ENCODE data around the gene AGBL1. TPM values are rescaled to one million over a fixed set of nuclear protein-coding genes. Genes with fewer than 3 reads are reported as not detected.

AGBL1 gene
- total RNA-seq, 1 experiment from 2014 or later, result not detected

DNA sequence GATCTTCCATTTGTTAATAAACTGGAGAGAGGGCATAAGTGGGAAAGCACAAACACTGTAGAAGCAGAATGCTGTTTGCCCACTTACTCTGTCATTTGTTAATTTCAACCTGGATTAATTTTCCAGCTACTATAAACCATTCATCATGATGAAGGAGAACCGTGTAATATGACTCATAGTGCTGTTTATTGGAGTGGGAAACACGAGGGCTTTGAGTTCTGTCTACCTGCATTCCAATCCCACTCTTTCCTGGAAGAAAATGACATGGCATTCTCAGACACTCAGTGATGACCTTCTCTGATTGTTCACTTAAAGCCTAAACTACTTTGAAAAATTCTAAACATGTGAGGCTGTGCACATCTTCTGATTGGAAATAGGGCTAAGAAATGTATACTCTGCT is 826.7 kb downstream of the AGBL1 start:
- peaks cover 4% of the 10 kb centered on the region; the same call in 1 of the 2 replicates for H3K4me1 ChIP-seq (ENCODE audit: insufficient read depth, low read length)
- H3K14ac ChIP-seq (ENCODE audit: insufficient read depth, low read length), result no peak overlapping the region
- no peaks in the 10 kb centered on the region for H3K36me3 Mint-ChIP-seq (ENCODE audit: insufficient read depth in 1 of 3, low read depth in 3 of 3)
- H3K9me3 Mint-ChIP-seq, result no peaks in the 10 kb centered on the region
- TF ChIP-seq, protein P1, sequence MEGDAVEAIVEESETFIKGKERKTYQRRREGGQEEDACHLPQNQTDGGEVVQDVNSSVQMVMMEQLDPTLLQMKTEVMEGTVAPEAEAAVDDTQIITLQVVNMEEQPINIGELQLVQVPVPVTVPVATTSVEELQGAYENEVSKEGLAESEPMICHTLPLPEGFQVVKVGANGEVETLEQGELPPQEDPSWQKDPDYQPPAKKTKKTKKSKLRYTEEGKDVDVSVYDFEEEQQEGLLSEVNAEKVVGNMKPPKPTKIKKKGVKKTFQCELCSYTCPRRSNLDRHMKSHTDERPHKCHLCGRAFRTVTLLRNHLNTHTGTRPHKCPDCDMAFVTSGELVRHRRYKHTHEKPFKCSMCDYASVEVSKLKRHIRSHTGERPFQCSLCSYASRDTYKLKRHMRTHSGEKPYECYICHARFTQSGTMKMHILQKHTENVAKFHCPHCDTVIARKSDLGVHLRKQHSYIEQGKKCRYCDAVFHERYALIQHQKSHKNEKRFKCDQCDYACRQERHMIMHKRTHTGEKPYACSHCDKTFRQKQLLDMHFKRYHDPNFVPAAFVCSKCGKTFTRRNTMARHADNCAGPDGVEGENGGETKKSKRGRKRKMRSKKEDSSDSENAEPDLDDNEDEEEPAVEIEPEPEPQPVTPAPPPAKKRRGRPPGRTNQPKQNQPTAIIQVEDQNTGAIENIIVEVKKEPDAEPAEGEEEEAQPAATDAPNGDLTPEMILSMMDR (conservative IDR thresholded peaks at IDR 0.05), result no peak
- no peak overlapping the region for H3K4me2 ChIP-seq (ENCODE audit: insufficient read depth, insufficient read length, low read length)
- no peaks in the 10 kb centered on the region for H4K20me1 ChIP-seq (ENCODE audit: control insufficient read depth, insufficient read depth, insufficient read length)
- H3K4me1 Mint-ChIP-seq, result peaks cover 5 to 6% of the 10 kb centered on the region in 2 experiments; a peak in 3 of 4 replicates
- H3K27ac Mint-ChIP-seq, result no peak overlapping the region
- no peak overlapping the region for H2BK5ac ChIP-seq (ENCODE audit: insufficient read length, low read length)
- H3T11ph ChIP-seq (ENCODE audit: low read length), result no peak overlapping the region
- no peak overlapping the region for H2BK15ac ChIP-seq (ENCODE audit: low read depth, low read length)
- DNase-seq, result no peak
- no peak overlapping the region for H4K5ac ChIP-seq (ENCODE audit: insufficient read length, low read depth, low read length)
- H2BK20ac ChIP-seq (ENCODE audit: low read depth, low read length, poor library complexity, severe bottlenecking), result no peak overlapping the region
- no peak overlapping the region for H3K56ac ChIP-seq (ENCODE audit: insufficient read length, low read depth, low read length)
- no peaks in the 10 kb centered on the region for H3K9me3 ChIP-seq (ENCODE audit: control insufficient read depth, low read depth, low read length)
- no peak overlapping the region for H3K9ac ChIP-seq (ENCODE audit: extremely low read depth, insufficient read length, low read length)
- no peaks in the 10 kb centered on the region for H3K79me1 ChIP-seq (ENCODE audit: insufficient read depth, low read depth, low read length, poor library complexity, severe bottlenecking)
- H3K27ac ChIP-seq (ENCODE audit: insufficient read length, low read depth, low read length), result no peak overlapping the region
- H4K8ac ChIP-seq (replicated peaks; ENCODE audit: insufficient read length, low read depth, low read length), result no peak overlapping the region
- H2AK5ac ChIP-seq (ENCODE audit: insufficient read length, low read length), result no peak overlapping the region
- no CpG with 5 or more reads among the region's 2 CpGs for WGBS (ENCODE audit: extremely low coverage, insufficient read length, low lambda C conversion rate)
- H3K79me2 ChIP-seq (ENCODE audit: insufficient read depth, low read length), result no peaks in the 10 kb centered on the region
- no peak overlapping the region for H2BK120ac ChIP-seq (ENCODE audit: low read depth, low read length, poor library complexity, severe bottlenecking)
- no peak overlapping the region for H3K4me3 Mint-ChIP-seq
- H4K91ac ChIP-seq (ENCODE audit: insufficient read length, low read depth, low read length), result no peak overlapping the region
- no peak overlapping the region for H3K23ac ChIP-seq (ENCODE audit: insufficient read length, low read depth, low read length)
- H3K18ac ChIP-seq (ENCODE audit: insufficient read length, low read depth, low read length), result no peak overlapping the region
- no peaks in the 10 kb centered on the region for H3K27me3 Mint-ChIP-seq (ENCODE audit: low read depth)
- H2BK12ac ChIP-seq (ENCODE audit: insufficient read length, low read depth, low read length), result no peak overlapping the region
- H3K23me2 ChIP-seq (ENCODE audit: insufficient read length, low read depth, low read length, poor library complexity, severe bottlenecking), result no peaks in the 10 kb centered on the region
- H2AFZ ChIP-seq (ENCODE audit: low read length), result no peak overlapping the region
- H3K27me3 ChIP-seq (ENCODE audit: insufficient read depth, low read length), result no peaks in the 10 kb centered on the region
- no peak overlapping the region for H3K4ac ChIP-seq (ENCODE audit: low read depth, low read length)

All from H9 (cell line).